ENCODE data around the gene CFAP107. TPM values are rescaled to one million over a fixed set of nuclear protein-coding genes. Genes with fewer than 3 reads are reported as not detected.

The CFAP107 gene
- total RNA-seq, 1 donor from 2014 or later, result not detected

GRCh38 chr1:12810691-12811408, 64.8 kb downstream of the CFAP107 start:
- H3K4me1 Mint-ChIP-seq (ENCODE audit: low read depth), result no peaks in the 10 kb centered on the region
- DNase-seq (ENCODE audit: low spot score), result no peak
- H3K27ac Mint-ChIP-seq (ENCODE audit: unreplicated experiment), result no peak overlapping the region
- H3K36me3 Mint-ChIP-seq (ENCODE audit: low read depth), result peaks cover 1% of the 10 kb centered on the region
- peaks cover 2% of the 10 kb centered on the region for H3K27me3 Mint-ChIP-seq (ENCODE audit: low read depth)
- H3K9me3 Mint-ChIP-seq (ENCODE audit: low read depth), result peaks cover 6% of the 10 kb centered on the region
- H3K4me3 Mint-ChIP-seq (ENCODE audit: unreplicated experiment), result no peak overlapping the region
- TF ChIP-seq CTCF (IDR thresholded peaks at IDR 0.05), result no peak

- H3K27ac Mint-ChIP-seq (ENCODE audit: unreplicated experiment), result no peak overlapping the region
- H3K9me3 Mint-ChIP-seq (ENCODE audit: low read depth), result peaks cover 3% of the 10 kb centered on the region
- H3K4me3 Mint-ChIP-seq (ENCODE audit: unreplicated experiment), result no peak overlapping the region
- TF ChIP-seq CTCF (IDR thresholded peaks at IDR 0.05), result no peak
- no peak for DNase-seq (ENCODE audit: low spot score)
- H3K4me1 Mint-ChIP-seq (ENCODE audit: low read depth), result no peaks in the 10 kb centered on the region
- peaks cover 1% of the 10 kb centered on the region for H3K36me3 Mint-ChIP-seq (ENCODE audit: low read depth)
- peaks cover 2% of the 10 kb centered on the region for H3K27me3 Mint-ChIP-seq (ENCODE audit: low read depth)
These were observed 65.4 kb downstream of the CFAP107 start for GRCh38 chr1:12811409-12811784.

Other genes starting within 250 kb of the CFAP107 start
- 28.0 to 31.9 TPM (median 31.8 TPM) in 3 replicates for gene DHRS3, start 128.0 kb upstream of the CFAP107 start, total RNA-seq
- gene AADACL4, start 102.1 kb upstream of the CFAP107 start, total RNA-seq, result not detected in 3 replicates
- gene AADACL3, start 30.1 kb upstream of the CFAP107 start, total RNA-seq, result not detected in 3 replicates
- gene PRAMEF12, start 27.5 kb downstream of the CFAP107 start, total RNA-seq, result not detected in 3 replicates
- not detected in 3 replicates for gene PRAMEF1, start 45.2 kb downstream of the CFAP107 start, total RNA-seq
- not detected in 3 replicates for gene PRAMEF11, start 85.2 kb downstream of the CFAP107 start, total RNA-seq
- not detected in 3 replicates for gene HNRNPCL1, start 102.5 kb downstream of the CFAP107 start, total RNA-seq
- gene PRAMEF2, start 110.9 kb downstream of the CFAP107 start, total RNA-seq, result not detected in 3 replicates
- not detected in 3 replicates for gene PRAMEF4, start 140.0 kb downstream of the CFAP107 start, total RNA-seq
- gene PRAMEF10, start 152.1 kb downstream of the CFAP107 start, total RNA-seq, result not detected in 3 replicates
- gene PRAMEF7, start 170.4 kb downstream of the CFAP107 start, total RNA-seq, result not detected in 3 replicates
- not detected in 3 replicates for gene PRAMEF6, start 201.4 kb downstream of the CFAP107 start, total RNA-seq

All from chondrocyte (in vitro differentiated cells).